GDM1 (cell line): ENCODE data around the gene RPL26.
"Not testable (repeated sequence)": the region's sequence is repeated elsewhere in the genome, so short reads cannot be mapped to it uniquely, and the experiment has no call there.

Experiments
- DNase-seq: peaks from one replicate; lab custom pipeline; 2025; lab: John Stamatoyannopoulos, UW

The RPL26 gene

DNA sequence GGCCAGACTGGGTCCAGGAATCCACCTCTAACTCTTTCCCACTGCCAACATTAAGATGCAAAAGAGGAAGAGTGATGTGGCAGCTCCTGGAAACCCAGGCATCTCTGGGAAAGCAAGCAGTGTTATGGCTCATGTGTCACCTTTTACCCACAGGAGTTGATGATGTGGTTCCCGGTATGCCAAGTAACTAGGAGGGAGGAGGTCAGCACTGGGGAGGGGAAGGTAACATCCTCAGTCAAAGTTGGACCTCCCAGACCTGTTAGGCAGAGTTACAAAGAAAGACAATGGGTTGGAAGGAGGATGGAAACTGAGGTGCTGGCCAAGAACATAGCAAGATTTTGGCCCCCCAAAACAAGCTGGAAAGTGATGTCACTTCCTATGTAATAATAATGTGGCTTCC, 17.9 kb downstream of the RPL26 start:
- DNase-seq = no peak

DNA sequence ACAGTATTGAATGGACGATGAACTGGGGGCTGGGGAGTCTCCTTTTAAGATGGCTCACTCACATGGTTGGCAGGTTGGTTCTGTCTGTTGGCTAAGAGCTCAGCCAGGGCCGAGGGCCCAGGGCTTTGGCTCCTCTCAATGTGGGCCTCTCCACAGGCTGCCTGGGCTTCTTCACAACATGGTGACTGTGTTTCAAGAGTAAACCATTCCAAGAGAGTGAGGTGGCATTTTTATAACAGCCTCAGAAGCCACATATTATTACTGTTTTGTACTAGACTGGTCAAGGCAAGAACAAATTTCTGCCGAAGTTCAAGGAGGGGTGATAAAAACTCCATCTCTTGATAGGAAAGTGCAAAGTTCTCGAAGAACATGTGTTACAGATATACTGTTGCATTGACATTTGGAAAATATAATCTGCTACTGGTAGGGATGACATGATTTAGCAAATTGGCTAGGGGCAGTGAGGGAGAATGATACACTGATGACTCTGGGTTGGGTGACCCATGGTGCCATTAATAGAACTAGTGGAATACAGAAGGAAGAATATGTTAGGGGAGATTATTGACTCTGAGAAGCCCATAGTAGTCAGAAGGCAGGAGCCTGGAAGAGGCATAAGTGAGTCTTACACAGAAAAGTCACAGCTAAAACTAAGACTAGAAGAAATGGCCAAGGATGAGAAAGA, 20.2 kb downstream of the RPL26 start:
- DNase-seq = no peak

DNA sequence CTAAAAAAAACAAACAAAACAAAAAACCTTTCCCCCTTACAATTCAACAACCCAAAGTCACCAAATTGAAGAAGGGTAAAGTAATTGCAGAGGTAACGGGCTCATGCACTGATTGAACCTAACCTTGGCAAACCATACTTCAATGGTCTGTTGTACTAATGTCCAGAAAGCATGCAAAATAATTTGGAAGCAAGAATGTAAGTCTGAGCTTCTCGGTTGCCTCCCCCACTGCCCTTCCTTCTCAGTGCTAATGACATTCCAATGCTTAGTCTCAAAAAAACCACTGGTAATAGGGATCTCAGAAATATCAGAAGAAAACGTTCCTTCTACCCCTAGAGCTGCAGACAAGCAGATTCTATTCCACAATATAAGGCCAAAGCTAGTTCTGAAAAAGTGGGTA, 22.2 kb downstream of the RPL26 start:
- DNase-seq = no peak

DNA sequence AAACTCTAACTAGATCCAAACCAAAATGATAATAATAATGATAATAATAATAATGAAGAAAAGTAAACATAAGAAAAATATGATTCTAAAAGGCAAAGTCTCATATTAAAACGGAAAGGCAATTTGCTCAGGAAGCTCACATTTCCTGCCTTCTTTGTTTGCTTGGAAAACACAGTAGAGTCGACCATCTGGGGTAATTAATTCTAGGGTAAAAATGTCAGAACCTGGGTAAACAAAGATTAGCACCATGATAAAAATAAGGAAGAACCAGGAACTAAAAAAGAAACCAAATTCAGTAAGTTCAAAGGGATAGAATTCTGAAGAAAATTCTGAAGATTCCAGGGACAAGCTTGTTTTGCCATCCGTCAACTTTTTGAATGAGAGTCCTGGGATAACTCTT, 22.7 kb downstream of the RPL26 start:
- no peak for DNase-seq

DNA sequence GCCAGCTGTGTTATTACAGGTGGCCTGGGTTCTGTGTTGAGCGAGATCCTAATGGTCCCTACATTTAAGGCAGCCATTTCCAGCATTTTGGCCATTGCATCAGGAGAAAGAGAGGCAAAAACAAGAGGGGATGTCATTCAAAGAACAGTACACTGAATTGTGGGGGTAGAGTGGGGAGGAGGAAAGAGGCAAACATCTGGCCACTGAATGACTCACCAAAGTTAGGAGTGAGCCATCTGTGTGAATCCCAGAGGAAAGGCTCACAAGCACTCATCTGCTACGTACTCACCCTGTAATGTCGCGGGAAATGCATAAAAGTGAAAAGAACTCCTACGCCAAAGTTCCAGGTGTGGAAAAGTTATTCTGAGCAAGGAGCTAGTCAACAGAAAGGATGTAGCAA, 23.2 kb downstream of the RPL26 start:
- no peak for DNase-seq

DNA sequence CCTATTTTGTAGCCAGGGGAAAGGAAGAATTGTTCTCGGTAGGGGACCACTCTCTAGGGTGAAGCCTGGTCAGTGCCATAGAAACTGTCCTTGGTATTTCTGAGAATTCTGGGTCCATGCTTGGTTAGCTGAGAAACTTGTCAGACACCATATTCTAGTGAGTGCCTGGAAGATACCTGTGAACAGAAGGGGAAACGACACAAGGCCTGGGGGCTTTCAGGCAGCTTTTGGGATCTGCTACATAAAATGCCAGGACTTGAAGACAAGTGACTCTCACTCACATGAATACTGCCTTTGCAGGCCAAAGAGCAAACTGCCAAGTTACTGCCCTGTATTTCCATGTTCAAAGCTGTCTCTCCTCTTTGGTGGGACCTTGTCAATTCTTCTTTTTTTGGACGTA, 25.1 kb downstream of the RPL26 start:
- no peak for DNase-seq

DNA sequence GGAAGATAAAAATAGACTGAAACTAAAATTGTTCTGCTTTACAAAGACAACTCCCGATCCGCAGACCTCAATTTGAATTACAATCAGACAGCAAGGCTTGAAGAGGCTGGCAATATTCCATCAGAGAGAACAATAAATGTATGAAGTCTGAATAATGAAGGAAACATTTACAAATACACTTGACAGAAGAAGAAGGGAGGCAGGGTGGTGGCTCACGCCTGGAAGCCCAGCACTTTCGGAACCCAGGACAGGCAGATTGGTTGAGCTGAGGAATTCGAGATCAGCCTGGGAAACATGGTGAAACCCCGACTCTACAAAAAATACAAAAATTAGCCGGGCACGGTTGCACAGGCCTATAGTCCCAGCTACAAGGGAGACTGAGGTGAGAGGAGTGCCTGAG, 28.8 kb downstream of the RPL26 start:
- no peak for DNase-seq

DNA sequence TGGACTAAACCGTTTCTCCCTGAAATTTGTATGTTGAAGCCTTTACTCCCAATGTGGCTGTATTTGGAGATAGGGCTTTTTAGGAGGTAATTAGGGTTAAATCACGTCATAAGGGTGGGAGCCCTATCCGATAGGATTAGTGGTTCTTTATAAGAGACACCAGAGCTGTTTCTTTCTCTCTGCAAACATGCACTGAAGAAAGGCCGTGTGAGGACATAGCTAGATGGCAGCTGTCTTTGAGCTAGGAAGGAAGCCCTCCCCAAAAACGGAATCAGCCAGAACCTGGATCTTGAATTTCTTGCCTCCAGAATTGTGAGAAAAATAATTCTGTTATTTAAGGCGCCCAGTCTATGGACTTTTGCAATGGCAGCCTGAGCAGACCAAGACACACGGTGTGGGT, 29.3 kb downstream of the RPL26 start:
- no peak for DNase-seq

DNA sequence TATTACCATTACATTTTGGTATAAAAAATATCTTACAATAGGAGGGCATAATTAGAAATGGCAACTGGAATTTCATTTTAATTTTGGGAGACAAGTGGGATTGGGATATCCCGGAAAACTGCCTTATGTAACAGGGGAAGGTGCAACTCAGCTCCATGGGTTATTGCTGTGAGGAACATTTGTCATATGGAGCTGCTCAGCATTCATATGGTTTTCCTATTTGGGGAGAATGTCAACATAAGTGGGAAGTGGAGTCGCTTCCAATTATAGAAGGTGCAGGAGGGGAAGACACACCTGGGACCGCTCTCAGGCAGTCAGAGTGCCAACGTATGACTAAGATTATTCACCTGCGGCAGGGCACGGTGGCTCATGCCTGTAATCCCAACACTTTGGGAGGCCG, 32.7 kb downstream of the RPL26 start:
- DNase-seq = no peak

DNA sequence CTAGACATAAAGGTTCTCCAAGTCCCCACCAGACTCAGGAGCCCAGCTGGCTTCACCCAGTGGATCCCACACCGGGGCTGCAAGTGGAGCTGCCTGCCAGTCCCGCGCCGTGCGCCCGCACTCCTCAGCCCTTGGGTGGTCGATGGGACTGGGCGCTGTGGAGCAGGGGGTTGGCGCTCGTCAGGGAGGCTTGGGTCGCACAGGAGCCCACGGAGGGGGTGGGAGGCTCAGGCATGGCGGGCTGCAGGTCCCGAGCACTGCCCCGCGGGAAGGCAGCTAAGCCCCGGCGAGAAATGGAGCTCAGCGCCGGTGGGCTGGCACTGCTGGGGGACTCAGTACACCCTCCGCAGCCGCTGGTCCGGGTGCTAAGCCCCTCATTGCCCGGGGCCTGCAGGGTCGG, 36.0 kb downstream of the RPL26 start:
- DNase-seq = not testable (repeated sequence)

DNA sequence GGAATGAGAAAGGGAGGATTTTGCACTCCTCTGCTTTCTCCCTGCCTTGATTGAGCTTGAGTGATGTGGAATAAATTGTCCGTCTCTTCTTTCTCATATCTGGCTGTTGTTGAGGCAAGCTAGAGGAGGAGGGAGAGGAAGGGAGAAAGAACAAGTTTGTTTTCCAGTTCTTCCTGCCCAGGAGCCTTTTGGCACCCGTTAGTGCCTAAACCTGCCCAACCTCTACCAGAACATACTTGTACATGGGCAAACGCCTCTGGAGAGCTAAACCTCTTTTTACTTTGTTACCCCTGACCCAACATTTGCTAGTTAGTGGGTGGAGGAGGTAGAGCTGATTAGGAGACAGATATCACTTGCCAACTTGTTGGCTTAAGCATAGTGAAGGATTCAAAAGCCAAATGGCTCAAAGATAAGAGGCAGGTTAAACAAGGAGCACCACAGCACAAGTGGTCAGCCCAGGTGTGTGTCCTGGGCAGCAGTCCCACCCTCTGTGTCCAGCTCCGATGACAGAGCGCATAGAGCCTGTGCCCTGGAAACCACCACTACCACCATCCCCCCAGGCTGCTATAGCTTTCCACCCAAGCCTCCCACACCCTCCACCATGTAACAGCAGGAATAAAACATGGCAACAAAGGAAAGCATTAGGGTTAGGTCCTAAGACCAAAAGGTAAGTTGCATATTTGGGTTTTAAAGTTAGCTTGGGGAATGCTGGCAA, 36.9 kb downstream of the RPL26 start:
- no peak for DNase-seq

DNA sequence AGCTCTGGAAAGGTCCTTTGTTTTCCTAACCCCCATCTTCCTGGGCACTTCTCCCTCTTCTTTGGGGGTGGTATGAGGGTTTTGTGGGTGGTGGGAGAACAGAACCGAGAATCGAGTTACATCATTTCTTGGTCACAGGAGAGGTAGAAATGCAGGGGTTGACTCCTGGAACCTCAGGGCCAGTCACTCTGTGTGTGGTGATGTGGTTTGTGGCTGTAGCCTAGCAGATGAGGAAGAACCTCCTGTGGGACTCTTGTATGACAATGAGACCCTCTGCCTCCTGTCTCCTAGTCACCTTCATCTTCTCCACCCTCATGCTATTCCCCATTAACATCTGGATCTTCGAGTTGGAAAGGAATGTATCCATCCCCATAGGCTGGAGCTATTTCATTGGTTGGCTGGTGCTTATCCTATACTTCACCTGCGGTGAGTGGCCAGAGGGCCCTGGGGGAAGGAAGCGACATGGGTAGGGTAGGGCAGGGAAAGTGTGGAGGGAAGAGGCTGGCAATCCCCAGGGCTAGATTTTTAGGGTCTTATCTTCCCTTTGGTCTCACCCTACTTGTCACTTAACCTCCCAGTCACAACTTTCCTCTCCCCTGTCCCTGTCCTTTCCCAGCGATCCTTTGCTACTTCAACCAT, 37.8 kb downstream of the RPL26 start:
- peak; percentile 44 for DNase-seq

DNA sequence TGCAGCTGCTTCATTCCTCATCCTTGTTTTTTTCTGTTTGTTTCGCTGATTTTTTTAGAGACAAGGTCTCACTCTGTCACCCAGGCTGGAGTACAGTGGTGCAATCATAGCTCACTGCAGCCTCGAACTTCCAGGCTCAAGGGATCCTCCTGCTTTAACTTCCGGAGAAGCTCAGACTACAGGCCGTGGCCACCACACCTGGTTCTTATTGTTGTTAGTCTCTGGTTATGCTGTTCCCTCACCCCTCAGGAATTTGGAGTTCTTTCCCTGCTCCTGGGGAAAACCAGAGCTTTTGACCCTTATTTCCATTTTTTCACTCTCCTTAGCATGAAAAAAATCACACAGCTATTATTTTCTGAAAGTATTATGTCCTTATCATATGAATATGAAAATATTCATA, 41.5 kb downstream of the RPL26 start:
- DNase-seq = no peak

DNA sequence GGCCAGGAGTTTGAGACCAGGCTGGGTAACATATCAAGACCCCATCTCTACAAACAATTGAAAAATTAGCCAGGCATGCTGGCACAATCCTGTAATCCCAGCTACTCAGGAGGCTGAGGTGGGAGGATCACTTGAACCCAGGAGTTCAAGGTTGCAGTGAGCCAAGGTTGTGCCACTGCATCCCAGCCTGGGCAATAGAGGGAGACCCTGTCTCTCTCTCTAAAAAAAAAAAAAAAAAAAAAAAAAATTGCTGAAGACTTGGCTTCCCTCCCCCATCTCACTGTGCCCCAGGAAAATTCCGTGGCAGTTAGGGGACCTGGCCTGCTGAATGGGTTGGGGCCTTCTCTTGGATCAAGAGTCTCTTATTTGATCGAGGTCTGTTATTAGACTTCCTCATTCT, 43.5 kb downstream of the RPL26 start, which contains the start of gene ODF4:
ODF4 (plus strand) TSS at position 301 of the 400 bp plus-strand sequence. CDS start 212 bp downstream, outside the sequence.
- no peak for DNase-seq

DNA sequence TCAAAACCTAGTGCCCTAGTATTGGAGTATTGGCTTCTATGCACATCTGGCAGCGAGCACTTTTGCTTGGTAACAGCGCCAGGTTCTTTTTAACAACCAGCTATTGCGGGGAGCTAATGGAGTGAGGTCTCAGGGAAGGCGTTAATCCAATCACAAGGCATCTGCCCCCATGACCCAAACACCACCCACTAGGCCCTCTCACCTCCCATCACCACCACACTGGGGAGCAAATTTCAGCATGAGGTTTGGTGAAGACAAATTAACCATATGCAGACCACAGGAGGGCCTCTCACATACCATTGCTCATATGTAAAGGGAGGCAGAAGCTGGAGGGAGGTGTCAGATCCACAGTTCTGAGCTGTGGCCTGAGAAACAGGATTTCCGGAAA, 44.2 kb downstream of the RPL26 start:
- no peak for DNase-seq

DNA sequence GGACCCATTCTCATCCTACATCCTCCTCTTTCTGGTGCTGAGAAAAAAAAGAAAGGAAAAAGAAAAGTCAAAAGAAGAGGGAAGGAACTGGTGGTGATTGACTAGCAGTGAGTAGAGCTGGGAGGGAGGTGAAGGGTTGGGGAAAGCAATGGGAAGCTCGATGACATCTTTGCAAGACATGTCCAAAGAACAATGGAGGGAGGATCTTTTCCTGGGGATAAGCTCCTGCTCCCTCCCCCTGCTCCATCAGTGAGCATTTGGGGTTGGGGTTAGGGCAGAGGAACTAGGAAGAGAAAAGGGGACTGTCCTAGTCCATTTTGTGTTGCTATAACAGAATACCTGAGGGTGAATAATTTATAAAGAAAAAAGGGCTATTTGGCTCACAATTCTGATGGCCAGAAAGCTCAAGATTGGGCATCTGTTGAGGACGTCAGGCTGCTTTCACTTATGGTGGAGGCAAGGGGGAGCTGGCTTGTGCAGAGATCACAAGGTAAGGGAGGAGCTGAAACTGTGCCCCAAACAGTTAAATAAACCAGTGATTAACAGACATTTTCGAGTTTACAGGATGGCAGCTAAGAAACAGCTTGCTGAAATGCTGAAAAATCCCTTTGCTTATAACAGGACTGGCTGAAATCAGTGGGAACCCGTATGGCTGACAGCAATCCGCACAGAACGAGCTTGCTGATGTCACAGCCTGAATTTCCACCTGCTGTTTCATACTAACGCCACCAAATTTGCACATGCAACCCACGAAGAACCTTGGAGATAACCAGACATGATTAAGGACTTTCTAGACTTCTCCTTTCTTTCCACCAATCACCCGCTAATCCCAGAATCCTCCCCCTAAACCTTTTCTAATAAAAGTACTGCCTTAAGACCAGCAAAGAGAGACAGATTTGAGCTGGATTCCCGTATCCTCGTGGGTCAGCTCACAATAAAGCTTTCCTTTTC, 44.9 kb downstream of the RPL26 start:
- peak; percentile 25 for DNase-seq

DNA sequence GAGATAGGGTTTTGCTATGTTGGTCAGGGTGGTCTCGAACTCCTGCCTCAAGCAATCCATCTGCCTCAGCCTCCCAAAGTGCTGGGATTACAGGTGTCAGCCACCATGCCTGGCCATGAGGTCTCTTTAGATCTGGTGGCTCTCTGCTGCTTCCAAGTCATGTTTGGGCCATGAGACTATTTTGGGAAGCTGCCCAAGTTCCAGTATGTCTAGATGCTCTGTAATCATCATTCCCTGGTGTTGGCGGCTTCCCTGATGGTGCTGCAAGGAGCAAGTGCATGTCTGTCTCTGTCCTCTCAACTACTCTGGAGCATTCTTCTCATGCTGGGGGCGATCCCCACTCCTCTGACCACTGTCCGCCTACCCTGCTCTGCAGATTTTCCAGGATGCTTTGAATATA, 49.7 kb downstream of the RPL26 start:
- DNase-seq = no peak

DNA sequence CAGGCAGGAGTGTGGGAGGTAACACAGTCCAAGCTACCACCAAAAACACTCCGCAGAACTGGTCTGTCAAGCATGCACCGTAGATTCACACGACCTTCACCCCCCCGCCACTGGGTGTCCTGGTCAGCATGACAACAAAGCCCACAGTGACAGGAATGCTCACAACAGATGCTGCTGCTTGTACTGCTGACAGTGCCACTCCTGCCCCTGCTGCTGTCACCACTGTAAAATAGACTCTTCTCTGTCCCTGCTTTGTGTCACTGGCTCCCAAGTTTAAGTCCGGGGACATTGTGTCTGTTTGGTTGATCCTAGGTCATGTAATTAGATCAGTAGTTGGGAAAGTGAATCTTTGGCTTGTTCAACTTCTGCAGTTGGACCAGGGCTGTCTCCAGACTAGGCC, 50.3 kb downstream of the RPL26 start:
- DNase-seq = no peak

DNA sequence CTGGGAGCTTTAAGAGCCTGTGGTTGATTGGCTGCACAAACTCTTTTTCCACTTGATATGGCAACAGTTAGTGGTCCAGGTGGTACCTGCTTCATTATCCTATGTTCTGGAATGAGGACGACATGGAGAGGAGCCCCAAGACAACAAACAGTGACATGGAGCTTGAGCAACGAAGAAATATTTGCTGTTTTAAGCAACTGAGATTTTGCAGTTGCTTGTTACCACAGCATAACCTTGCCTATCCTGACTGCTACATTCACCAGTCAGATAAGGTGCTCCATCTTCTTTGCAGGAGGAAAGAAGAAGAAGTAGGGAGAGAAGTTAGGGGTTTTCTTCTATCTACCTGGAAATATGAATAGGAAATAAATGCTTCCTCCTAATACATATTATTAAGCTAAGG, 50.9 kb downstream of the RPL26 start:
- DNase-seq = no peak
